Measurements from ENCODE around the gene EPC2.
"Not testable (repeated sequence)": the region's sequence is repeated elsewhere in the genome, so short reads cannot be mapped to it uniquely, and the experiment has no call there.

EPC2 gene

DNA sequence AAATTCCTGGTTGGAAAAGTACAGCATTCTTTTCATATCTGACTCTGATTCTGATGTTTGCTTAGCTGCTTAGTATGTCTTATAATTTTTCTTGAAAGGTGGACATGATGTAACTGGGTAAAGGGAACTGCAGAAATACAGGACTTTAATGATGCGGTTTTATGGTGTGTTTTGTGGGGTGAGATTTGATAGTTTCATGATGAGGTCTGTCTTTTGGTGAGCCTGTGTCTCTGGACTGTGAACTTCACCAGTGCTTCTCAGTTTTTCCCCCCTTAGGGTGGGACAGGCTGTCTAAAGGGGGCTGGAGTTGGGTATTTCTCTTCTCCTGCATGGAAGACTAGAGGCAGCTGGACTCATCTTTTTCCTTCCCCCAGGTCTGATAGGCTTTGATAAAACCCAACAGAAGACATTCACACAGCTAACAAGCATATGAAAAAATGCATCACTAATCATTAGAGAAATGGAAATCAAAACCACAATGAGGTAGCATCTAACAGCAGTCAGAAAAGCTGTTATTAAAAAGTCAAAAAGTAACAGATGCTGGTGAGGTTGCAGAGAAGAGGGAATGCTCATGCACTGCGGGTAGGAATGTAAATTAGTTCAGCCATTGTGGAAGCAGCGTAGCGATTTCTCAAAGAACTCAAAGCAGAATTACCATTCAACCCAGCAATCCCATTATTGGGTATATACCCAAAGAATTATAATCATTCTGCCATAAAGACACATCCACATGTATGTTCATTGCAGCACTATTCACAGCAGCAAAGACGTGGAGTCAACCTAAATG is 77.6 kb downstream of the EPC2 start:
- DNase-seq (ENCODE audit: low read depth in 2 of 2): no peak

DNA sequence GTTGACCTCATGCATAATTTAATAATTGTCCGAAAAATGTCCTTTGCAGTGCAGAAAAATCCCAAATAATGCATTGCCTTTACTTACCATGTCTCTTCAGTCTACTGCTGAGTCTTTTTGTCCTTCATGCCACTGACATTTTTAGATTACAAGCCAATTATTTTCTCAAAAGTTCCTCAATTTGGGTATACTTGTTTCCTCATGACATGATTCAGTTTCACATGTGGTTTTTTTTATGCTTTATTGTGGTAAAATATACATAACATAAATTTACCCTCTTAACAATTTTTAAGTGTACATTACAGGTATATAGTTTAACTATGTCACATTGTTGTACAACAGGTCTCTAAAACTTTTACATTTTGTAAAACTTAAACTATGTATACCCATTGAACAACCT is 81.0 kb downstream of the EPC2 start:
- DNase-seq (ENCODE audit: low read depth in 2 of 2): no peak

DNA sequence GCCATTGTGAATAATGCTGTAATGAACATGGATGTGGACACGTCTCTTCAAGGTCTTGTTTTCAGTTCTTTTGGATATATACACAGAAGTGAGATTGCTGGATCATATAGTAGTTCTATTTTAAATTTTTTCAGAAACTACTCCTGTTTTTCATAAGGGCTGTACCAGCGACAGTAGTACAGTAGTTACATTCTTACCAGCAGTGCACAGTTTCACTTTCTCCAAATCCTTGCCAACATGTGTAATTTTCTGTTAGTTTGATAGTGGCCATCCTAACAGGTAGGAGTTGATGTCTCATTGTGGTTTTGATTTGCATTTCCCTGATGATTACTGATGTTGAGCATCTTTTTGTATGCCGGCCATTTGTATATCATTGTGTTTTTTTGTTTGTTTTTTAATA is 81.7 kb downstream of the EPC2 start:
- no peak for DNase-seq (ENCODE audit: low read depth in 2 of 2)

DNA sequence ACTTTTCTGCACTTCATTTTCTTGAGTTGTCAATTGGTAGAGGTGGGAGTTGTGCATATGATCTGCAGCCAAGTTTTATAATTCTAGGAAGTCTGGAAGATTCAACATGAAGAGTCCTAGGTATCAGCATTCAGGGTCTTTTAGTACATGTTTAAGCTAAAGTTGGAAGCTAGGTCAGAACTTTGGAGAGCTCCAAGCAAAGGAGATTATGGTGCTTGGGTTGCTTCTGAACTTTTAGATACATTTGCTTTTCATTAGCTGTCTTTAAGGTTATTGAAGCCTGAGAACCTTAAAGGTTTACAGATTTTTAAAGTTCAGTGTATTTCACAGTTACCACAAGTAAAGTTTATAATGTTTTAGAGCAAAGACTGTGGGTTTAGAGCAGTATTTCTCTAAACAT is 85.5 kb downstream of the EPC2 start:
- no peak for DNase-seq (ENCODE audit: low read depth in 2 of 2)

DNA sequence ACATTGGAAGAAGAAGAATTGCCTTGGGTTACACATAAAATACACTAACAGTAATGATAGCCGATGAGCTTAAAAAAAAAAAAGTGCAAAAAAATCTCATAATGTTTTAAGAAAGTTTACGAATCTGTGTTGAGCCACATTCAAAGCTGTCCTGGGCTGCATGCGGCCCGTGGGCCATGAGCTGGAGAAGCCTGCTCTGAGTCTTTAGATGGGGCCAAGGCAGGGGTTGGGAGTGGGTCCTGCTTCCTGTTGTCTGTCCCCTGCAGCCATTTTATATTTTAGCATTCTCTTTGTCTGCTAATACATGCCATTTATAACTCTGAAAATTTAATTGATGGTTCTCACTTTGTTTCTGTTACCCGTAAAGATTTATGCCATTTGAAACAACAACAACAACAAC is 93.2 kb downstream of the EPC2 start:
- DNase-seq (ENCODE audit: low read depth in 2 of 2): no peak

DNA sequence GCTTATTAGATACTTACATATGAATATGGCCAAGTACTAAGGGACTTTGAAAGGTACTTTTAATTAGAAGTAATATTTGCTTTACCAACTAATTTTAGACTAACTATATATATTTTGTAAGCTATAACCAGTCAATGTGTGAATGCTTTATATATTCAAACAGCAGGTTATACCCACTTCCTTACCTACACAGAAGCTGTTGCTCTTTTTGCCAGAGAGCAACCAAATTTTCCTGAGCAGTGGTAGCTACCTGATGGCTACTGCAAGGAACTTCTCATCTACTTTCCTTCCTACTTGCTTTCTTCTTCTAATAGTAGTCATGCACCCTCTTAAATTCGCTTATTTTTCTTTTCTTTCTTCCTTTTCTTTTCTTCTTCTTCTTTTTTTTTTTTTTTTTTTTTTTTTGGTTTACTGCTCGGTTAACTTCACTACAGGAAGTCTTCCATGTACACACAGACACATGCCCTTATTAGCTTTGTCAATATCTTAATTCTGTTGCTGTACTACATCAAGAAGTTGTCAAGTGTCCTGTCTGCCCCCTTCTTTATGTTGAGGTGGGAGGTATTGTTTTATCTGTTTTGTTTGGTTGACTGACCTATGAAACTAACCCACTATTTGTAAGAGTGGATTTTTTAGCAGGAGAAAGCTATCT is 95.0 kb downstream of the EPC2 start:
- no peak for DNase-seq (ENCODE audit: low read depth in 2 of 2)

DNA sequence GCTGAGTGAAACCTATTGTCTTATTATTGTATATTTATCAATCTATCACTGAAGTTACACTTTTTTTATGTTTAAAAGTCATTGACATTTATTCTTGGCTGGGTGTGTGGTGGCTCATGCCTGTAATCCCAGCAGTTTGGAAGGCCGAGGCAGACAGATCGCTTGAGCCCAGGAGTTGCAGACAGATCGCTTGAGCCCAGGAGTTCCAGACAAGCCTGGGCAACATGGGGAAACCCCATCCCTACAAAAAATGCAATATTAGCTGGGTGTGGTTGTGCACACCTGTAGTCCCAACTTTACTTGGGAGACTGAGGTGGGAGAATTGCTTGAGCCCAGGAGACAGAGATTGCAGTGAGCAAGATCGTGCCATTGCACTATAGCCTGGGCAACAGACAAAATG is 97.8 kb downstream of the EPC2 start:
- no peak for DNase-seq (ENCODE audit: low read depth in 2 of 2)

DNA sequence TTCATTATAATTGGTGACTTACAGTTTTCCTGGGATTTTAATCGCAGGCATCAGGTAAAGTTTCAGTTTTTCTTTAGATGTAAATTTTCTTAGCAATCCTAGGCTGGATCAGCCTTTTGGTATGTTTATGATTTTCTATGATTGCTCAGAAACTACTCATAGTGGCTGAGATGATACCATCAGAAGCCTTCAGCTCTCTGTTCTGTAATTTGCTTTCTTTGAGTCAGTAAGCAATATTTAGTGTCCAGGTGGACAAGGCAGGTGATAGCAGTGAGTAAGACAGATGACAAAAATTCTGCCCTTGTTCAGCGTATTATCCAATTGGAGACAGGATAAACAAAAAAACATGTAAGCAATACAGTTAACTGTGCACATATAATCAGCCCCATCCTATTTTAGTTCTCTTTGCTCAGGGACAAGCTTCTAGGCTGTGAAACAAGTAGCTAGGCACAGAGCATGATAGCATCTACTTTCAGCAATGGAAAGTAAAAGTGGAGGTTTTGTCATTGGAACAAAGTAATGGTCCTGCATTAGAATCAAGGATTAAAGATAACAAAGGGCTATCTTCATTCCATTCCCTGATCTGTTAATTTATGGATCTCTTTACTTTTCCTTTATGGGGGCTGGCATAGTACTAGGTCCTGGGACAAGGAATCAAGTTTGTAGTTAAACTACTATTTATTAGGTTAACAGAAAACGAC is 100.8 kb downstream of the EPC2 start:
- no peak for DNase-seq (ENCODE audit: low read depth in 2 of 2)

DNA sequence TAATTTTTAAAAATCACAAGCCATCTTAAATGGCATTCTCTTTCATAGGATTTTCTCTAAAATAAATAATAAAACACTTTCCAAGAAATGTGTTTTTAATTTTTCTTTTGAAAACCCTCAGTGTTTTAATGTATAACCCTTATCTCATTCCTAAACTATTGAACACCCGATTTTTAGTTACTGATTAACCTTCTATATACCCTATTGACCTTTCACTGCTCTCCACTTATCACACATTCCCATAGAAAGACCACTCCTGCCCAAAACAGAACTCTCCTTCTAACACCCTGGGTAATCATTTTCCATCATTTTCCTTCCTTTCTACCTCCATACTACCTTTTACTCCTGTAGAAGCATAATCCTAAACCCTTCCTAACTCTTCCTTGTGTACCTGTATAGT is 102.4 kb downstream of the EPC2 start:
- DNase-seq (ENCODE audit: low read depth in 2 of 2): no peak

DNA sequence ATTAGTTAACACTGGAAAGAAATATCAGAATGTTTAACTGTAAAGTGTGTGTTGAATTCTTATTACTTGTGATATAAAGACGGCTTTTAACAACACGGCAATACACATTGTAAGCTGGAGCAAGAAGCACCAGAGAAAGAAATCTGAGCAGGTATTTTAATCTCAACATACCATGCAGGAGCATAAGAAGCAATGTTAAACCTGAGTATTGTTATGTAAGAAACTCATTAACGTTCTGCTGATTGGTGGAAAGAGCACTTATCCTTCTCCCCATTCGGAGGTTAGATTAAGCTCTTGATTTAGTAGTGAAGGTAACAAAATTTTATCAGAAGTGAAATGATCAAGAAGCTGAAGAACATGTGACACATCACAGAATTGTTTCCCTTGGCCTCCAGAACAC is 107.4 kb downstream of the EPC2 start:
- DNase-seq (ENCODE audit: low read depth in 2 of 2): no peak

DNA sequence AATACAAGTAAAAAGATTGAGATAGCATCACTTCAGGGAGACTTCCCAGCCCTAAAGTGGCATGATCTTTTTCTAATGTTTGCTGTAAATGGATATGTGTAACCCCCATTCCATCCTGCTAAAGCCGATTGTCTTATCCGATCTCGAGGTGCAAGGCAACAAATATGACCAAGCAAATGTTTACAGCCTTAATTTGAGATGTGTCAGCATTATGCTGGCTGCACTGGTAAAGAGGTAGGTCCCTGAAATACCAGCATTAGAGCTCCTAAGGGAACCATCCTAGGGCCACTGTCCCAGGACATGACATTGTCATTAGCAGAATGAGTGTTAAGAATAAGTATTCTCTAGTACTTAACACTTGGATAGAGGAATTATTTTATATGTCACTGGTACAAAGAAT is 108.4 kb downstream of the EPC2 start:
- DNase-seq (ENCODE audit: low read depth in 2 of 2): no peak

DNA sequence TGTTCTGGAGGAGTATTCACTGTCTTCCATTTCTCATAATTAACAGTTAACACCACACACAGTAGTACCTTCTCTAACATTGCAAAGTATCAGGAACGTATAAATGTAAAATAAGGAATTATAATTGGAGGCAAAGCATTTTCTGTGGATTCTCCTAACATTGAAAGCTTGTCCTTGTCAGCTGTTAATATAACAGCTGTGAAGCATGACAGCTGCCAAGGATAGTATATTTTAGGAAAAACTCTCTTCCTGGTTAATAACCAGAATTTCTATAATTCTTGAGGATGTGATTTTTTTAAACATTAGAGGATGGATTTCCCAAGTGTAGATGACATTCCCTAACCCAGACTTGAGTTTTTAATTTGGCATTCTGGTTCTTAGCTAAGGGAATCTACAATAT is 110.3 kb downstream of the EPC2 start:
- no peak for DNase-seq (ENCODE audit: low read depth in 2 of 2)

DNA sequence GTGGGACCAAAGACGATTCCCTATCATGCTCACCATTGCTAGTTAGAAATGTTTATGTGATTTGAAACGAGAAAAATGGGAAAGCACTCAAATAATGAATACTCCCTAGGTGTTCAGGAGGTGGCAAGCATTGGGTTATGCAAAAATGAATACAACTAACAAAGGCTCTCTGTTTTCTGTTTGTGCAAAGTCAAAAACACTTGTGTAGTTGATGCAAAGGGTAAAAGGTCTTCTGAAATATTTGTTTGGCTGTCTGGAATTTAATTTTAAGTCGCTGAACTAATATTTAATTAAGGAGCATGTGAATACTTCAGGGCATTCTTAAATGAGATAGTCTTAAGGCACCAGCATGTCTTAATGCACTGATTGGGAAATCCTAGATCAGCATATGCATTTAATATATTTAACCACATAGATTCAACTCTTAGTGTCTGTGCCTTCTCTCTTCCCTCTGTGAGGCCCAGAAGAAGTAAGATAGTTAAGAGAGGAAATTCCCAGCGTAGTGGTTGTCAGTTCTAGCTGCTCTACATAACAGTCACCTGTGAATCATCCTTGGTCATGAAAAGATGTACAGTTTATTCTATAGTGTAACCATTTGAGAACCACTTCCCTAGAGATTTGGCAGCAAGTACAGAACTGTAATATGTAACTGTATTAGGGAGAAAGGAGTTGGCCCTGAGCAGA is 111.9 kb downstream of the EPC2 start:
- DNase-seq (ENCODE audit: low read depth in 2 of 2): no peak

DNA sequence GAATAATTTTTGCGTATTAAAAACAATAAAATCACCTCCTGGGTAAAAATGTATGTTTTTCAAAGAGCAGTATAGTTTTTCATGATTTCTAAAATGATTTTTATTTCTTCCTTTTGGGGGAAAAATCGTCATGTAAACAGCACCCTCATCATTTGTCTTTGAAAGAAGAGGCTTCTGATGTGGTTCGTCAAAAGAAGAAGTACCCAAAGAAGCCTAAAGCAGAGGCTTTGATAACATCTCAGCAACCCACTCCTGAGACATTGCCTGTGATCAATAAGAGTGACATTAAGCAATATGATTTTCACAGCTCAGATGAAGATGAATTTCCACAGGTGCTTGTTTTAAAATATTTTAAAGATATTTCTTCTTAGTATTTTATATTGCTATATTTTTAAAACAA is 120.3 kb downstream of the EPC2 start:
- no peak for DNase-seq (ENCODE audit: low read depth in 2 of 2)

DNA sequence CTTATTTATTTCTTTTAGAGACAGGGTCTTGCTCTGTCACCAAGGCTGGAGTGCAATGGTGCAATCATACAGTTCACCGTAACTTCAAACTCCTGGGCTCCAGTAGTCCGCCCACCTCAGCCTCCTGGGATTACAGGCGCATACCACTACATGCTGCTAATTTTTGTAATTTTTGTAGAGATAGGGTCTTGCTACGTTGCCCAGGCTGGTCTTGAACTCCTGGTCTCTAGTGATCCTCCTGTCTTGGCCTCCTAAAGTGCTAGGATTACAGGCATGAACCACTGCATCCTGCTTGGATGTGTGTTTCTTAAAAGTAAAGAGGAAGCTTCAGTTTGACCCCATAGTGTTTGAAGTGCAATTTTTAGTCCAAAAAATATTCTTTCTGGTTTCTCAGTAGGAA is 125.5 kb downstream of the EPC2 start:
- DNase-seq (ENCODE audit: low read depth in 2 of 2): no peak

DNA sequence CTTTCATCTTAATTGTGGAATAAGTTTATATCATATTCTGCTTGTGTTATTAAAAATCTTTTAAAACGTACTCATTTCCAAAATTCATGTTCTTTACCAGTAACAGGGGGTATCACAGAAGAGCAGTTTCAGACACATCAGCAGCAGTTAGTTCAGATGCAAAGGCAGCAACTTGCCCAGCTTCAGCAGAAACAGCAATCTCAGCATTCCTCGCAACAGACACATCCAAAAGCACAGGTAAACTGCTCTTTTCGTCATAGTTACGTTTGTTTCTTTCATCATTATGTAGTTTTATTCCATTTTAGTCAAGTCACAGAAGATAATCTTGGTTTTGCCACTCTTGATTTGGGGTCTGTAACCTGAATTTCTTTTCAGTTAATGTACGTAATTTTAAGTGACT is 137.0 kb downstream of the EPC2 start:
- DNase-seq (ENCODE audit: low read depth in 2 of 2): no peak

DNA sequence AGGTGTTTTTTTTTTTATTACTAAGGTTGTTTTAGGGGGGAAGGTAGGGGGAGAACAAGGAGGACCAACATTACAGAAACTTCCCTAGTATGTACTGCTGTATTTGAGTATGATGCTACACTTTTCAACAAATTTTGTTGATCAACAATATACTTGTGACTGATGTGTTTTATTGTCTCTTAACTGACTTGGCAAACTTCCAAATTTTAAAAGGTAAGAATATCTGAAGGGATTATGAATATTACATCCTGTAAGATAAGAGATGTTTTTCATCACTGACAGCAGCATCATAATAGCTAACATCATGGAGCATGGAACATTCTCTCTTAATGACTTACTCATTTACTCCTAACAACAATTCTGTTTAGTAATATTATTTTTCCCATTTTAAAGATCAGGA is 144.5 kb downstream of the EPC2 start:
- DNase-seq (ENCODE audit: low read depth in 2 of 2): no peak

DNA sequence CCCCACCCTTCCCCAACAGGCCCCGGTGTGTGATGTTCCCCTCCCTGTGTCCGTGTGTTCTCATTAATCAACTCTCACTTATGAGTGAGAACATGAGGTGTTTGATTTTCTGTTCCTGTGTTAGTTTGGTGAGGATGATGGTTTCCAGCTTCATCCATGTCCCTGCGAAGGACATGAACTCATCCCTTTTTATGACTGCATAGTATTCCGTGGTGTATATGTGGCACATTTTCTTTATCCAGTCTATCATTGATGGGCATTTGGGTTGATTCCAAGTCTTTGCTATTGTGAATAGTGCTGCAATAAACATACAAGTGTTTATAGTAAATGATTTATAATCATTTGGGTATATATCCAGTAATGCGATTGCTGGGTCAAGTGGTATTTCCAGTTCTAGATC is 145.6 kb downstream of the EPC2 start:
- not testable (repeated sequence) for DNase-seq (ENCODE audit: low read depth in 2 of 2)

DNA sequence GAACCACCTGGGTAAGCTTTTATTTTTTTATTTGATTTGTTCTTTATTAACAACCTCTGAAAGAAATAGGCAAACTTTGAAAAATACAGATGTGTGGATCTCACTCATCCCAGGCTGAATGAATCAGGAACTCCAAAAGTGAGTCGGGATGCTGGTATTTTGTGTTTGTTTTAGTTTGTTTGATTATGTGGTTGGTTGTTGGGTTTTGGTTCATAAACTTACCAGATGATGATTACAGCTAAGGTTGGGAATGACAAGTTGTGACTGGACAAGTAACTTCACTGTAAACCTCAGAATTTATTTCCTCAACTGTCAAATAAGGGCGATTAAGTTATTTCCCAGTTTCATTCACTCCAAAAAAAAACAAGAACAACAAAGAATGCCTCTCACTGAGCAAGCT is 150.0 kb downstream of the EPC2 start:
- no peak for DNase-seq (ENCODE audit: low read depth in 2 of 2)

DNA sequence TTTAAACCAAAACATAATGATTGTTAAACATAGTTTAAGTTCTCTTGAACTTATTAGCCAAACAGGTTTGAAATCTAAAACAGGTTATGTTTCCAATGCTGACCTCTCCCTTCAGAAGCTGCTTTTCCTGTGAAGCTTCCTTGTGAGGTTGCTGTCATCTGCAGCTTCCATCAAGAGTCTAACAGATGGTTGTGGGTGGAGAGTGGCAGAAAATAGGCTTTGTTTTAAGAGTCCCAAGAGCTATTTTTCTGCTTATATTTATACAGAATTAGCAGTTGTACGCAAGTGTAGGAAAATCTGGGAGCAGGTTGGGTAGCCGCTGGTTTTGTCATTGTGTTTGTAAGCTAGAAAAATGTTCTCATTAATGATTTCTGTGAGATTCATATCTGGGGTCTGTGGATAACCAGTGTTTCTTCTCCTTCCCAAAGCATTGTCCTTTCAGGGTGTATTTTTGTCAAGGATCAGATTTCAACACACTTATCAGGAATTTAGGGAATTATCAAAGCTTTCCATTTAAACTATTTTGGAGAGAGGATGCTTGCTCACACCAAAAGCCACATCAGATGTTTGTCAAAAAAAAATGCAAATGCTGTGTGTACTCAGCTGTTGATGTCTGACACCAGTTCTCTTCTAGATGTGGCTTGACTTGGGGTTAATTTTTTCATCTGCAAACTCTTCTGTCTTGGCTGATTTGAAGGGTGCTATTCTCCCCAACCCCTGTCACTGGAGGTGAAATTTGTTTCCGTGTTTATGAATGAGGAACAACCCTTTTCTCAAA is 152.4 kb downstream of the EPC2 start:
- no peak for DNase-seq (ENCODE audit: low read depth in 2 of 2)

DNA sequence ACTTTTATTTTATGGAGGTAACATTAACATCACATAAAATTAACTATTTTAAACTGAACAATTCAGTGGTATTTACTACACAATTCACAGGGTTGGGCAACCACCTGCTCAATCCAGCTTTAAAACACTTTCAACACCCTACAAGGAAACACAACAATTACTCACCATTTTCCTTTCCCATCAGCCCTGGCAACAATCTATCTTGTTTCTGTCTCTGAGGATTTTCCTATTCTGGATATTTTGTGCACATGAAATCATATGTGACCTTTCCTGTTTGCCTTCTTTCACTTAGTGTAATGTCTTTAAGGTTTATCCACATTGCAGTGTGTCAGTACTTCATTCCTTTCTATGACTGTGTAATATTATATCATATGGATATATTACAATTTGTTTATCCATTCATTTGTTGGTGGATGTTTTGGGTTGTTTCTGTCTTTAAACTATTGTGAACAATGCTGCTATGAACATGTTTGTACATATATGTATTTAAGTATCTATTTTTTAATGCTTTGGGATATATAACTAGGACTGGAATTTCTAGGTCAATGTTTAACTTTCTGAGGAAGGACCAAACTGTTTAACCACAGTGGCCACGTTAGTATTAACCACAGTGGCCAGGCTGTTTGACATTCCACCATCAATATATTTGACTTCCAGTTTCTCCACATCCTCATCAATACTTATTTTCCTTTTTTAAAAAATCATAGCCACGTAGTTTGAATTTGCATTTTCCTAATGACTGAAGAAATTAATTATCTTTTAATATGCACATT is 158.1 kb downstream of the EPC2 start:
- DNase-seq (ENCODE audit: low read depth in 2 of 2): no peak

All from stimulated activated CD4-positive, alpha-beta T cell treated with anti-CD3 and anti-CD28 coated beads, Interleukin-1b, Interleukin-23, amount 100 ng/mL, for 1 hour (primary cell).